Mucosa of descending colon (tissue), 3 donors: ENCODE measurements around the gene PBX3. TPM values are rescaled to one million over a fixed set of nuclear protein-coding genes. Genes with fewer than 3 reads are reported as not detected.

ENCODE experiments used
- ATAC-seq: fragments of 200-7000 bp; cut with Tn5 transposase; one replicate; pipeline ENCODE4 v1.9.1; 2020; ENCODE audit warnings: mild to moderate bottlenecking, moderate library complexity
- DNase-seq, 3 donors: peaks; one replicate each; pipeline ENCODE4 v3.0.0-alpha.2; 2020
- H3K36me3 ChIP-seq: fragments of 200-600 bp; one replicate; pipeline ENCODE4 v1.8.0; 2021; ENCODE audit warnings: low read depth, mild to moderate bottlenecking
- H3K4me1 ChIP-seq: fragments of 200-600 bp; one replicate; pipeline ENCODE4 v1.8.0; 2021; ENCODE audit warnings: low read depth, mild to moderate bottlenecking
- H3K4me3 ChIP-seq: fragments of 200-600 bp; one replicate; pipeline ENCODE4 v1.8.0; 2021; ENCODE audit warnings: mild to moderate bottlenecking
- H3K9me3 ChIP-seq: fragments of 200-600 bp; one replicate; pipeline ENCODE4 v1.8.0; 2021; ENCODE audit warnings: mild to moderate bottlenecking
- intact Hi-C, 2 donors: fragments of 100-400 bp; cut with DNase I in 1 of 2; cut with micrococcal nuclease in 1 of 2; formaldehyde crosslinking; loops; one replicate each; pipeline versions ENCODE4 v1.11.0 to v1.11.1; 2022; cut with DNase I, micrococcal nuclease
- total RNA-seq, 3 donors: library from RNA; stranded (reverse); fragmentation: NEBNext Ultra II Directional in 2 of 3; extraction: Animal tissue kit (Norgen Biotek cat#: 25700) in 2 of 3; gene quantifications; one replicate each; pipeline versions ENCODE4 v1.2.1 to v1.2.4, GENCODE V29; 2021 to 2023
- TF ChIP-seq, protein P1 (sequence below): fragments of 200-600 bp; IDR thresholded peaks from one replicate; pipeline ENCODE4 v1.8.0; 2022; ENCODE audit warnings: antibody characterized with exemption, mild to moderate bottlenecking
- donor health status: DM: no; HTN: no; CAD: no; lungs with moderate emphysema.
- donor health status: DM: no; HTN: no; CAD: no.
- donor health status: DM: no; HTN: yes; CAD: no.

PBX3 gene
- total RNA-seq, 3 donors from 2014 or later = 11.7 to 71.7 (median 17.4) TPM

- no peak for ATAC-seq
- H3K4me3 ChIP-seq = no peak overlapping the region
- intact Hi-C loops = no loop called here
- TF ChIP-seq, protein P1, sequence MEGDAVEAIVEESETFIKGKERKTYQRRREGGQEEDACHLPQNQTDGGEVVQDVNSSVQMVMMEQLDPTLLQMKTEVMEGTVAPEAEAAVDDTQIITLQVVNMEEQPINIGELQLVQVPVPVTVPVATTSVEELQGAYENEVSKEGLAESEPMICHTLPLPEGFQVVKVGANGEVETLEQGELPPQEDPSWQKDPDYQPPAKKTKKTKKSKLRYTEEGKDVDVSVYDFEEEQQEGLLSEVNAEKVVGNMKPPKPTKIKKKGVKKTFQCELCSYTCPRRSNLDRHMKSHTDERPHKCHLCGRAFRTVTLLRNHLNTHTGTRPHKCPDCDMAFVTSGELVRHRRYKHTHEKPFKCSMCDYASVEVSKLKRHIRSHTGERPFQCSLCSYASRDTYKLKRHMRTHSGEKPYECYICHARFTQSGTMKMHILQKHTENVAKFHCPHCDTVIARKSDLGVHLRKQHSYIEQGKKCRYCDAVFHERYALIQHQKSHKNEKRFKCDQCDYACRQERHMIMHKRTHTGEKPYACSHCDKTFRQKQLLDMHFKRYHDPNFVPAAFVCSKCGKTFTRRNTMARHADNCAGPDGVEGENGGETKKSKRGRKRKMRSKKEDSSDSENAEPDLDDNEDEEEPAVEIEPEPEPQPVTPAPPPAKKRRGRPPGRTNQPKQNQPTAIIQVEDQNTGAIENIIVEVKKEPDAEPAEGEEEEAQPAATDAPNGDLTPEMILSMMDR = no peak
- H3K4me1 ChIP-seq = no peaks in the 10 kb centered on the region
- no peaks in the 10 kb centered on the region for H3K9me3 ChIP-seq
- no peaks in the 10 kb centered on the region for H3K36me3 ChIP-seq
- no peak for DNase-seq
Measured at GRCh38 chr9:125913551-125913950, 166.4 kb downstream of the PBX3 start.

GRCh38 chr9:125914411-125914810, 167.2 kb downstream of the PBX3 start:
- Histone ChIP-seq H3K36me3 (no peaks in the 10 kb centered on the region), H3K4me1 (no peaks in the 10 kb centered on the region), H3K9me3 (no peaks in the 10 kb centered on the region), H3K4me3 (no peak overlapping the region)
- ATAC-seq = no peak
- DNase-seq = no peak
- intact Hi-C loops = no loop called here
- TF ChIP-seq, protein P1 = no peak

GRCh38 chr9:125915606-125916005, 168.4 kb downstream of the PBX3 start:
- DNase-seq = no peak
- H3K36me3 ChIP-seq = no peaks in the 10 kb centered on the region
- H3K4me1 ChIP-seq = no peaks in the 10 kb centered on the region
- ATAC-seq = no peak
- no peak overlapping the region for H3K4me3 ChIP-seq
- no peaks in the 10 kb centered on the region for H3K9me3 ChIP-seq
- intact Hi-C loops = no loop called here
- TF ChIP-seq, protein P1 = no peak

- no peaks in the 10 kb centered on the region for H3K4me1 ChIP-seq
- H3K9me3 ChIP-seq = no peaks in the 10 kb centered on the region
- no peaks in the 10 kb centered on the region for H3K36me3 ChIP-seq
- H3K4me3 ChIP-seq = no peak overlapping the region
- TF ChIP-seq, protein P1 = no peak
- ATAC-seq = no peak
- no peak for DNase-seq
- intact Hi-C loops = no loop called here
Measured at GRCh38 chr9:125919565-125919964, 172.4 kb downstream of the PBX3 start.

DNA sequence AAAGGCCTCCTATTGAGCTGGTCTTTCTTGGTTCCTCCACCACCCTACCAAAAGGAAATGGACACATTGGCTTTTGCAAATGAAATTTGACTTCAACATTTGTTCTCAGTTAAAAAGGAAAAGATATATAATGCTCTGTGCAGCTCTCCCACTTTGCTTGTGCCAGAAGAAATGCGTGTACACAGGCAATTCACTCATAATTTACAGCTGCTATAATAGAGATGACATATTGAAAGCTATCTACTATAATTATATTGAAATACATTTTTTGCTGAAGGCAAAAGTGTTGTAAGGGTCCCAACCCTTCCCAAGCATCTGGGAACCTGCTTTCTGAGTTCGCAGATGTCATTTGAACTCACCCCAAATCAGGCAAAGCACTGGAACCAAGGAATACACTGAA, 173.2 kb downstream of the PBX3 start:
- TF ChIP-seq, protein P1 = no peak
- ATAC-seq (no peak), DNase-seq (no peak)
- intact Hi-C loops = no loop called here
- H3K4me1 ChIP-seq = no peaks in the 10 kb centered on the region
- no peaks in the 10 kb centered on the region for H3K36me3 ChIP-seq
- no peak overlapping the region for H3K4me3 ChIP-seq
- no peaks in the 10 kb centered on the region for H3K9me3 ChIP-seq

DNA sequence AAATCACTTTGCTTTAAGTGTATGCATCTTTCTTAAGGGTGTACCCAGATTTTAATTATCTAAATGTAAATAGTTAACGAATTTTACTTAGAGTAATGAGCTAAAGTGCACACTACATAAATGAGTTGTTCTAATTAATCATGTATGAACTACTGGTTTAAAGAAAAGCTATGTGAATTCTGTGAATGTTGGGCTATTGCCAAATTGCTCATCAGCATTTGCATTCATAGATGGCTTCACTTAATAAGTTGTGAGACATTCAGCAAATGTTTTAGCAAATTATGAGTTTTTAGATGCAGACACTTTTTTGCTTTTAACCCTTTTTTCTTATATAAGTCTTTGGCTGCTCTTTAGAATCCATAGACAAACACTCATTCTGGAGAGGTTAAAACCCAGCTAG, 175.7 kb downstream of the PBX3 start:
- no peak for ATAC-seq

More for the DNA sequence above, 175.7 kb downstream of the PBX3 start:
- intact Hi-C loops = no loop called here
- no peak for DNase-seq
- TF ChIP-seq, protein P1 = no peak
- no peak overlapping the region for H3K4me3 ChIP-seq
- no peaks in the 10 kb centered on the region for H3K36me3 ChIP-seq
- H3K9me3 ChIP-seq = no peaks in the 10 kb centered on the region
- no peaks in the 10 kb centered on the region for H3K4me1 ChIP-seq
